Stimulated activated CD8-positive, alpha-beta memory T cell treated with anti-CD3 and anti-CD28 coated beads, Interleukin-15, amount 100 ng/mL, for 24 hours (primary cell): ENCODE results near the gene NXN.
A peak's percentile ranks its signal among the peaks of the same experiment; 100 is the strongest.
"Not testable (repeated sequence)": the region's sequence is repeated elsewhere in the genome, so short reads cannot be mapped to it uniquely, and the experiment has no call there.

ENCODE experiments used
- DNase-seq: peaks from one replicate; pipeline ENCODE4 v3.0.0-alpha.2; 2020; ENCODE audit warnings: low read depth

Gene NXN

DNA sequence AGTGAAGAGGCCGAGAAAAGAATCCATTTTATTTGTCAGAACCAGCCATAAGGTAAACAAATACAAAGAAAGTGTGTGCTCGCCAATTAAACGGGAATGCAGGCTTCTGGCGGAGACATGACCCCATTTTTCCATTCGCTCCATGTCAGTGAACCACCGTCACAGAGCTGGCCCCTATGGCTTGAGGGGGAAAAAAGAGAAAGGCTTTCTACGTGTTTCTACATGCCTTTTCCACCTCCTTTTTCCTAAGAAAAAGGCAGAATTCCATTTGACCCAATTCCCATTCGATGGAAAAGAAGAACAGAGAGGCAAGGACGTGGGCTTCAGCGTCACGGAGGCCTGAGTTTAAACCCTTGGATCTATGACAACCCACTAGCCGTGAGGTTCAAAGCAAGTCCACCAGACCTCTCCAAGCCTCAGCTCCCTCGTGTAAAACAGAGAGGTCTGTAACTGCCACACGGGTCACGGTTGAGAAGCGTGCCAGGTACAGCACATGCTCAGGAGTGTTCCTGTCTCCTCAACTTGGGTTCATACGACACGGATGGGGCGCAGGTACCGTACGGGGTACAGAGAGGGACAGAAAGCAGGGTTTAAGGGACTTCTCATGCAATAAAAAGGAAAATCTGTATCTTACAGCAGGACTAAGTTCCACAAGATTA is 91.9 kb downstream of the NXN start:
- DNase-seq = no peak

DNA sequence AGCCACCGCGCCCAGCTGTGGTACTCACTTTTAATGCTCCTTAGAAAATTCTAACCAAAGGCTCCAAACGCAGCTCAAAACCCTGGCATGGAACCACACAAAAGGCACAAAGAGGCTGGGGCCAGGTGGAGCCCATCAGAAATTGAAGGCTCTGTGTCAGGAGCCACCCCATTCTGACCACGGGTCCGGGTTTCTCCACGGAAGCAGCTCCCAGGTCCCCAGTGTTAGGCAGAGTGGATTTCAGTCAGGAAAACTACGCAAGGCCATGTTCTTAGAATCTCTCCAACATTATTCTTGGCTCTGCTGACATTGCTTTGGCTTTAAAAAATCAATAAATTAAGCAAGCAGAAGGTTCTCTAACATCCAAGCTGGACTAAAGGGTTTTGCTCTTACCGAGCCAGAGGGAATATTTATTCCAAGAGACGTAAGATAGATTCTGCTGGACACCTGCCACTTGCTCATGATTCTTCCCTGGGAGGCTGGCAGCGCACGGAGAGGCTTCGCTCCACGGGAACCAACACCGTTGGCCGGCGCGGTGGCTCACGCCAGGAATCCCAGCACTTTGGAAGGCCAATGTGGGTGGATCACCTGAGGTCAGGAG is 93.5 kb downstream of the NXN start:
- no peak for DNase-seq

DNA sequence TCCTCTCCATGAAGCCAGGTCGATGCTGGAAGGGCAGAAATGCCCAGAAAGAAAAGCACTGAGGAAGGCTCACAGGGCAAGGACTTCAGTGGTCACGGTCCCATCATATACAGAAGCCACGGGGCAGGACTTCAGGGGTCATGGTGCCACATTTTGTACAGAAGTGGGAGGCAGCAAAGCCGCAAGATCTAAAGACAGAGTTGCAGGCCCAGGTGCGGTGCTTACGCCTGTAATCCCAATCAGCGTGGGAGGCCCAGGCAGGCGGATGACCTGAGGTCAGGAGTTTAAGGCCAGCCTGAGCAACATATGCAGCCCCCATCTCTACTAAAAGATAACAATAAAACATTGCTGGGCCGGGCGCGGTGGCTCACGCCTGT is 96.0 kb downstream of the NXN start:
- DNase-seq = no peak

DNA sequence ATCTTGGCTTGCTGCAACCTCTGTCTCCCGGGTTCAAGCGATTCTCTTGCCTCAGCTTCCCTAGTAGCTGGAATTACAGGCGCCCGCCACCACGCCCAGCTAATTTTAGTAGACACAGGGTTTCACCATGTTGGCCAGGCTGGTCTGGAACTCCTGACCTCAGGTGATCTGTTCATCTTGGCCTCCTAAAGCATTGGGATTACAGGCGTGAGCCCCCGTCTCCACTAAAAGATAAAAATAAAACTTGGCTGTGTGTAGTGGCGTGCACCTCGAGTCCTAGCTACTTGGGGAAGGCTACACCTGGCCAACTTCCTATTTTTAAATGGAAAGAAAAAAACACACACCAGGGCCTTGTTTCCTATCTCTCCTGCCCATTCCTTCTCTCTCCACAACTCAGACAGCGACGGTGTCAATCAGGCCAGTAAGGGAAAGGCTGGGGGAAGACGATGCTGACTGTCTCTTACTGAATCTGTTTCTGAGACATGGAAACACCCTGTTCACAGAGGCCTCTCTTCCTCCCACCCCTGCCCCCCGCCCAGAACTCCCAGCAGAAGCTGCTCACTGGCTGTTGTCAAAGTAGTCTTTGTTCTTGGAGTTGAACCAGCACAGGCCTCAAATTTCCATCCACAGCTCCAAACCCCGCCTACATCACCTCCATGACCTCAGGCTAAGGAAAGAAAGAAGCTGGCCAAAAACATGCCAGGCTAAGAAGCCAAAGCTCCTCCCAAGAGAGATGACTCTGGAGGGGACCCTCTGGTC is 96.6 kb downstream of the NXN start:
- no peak for DNase-seq

DNA sequence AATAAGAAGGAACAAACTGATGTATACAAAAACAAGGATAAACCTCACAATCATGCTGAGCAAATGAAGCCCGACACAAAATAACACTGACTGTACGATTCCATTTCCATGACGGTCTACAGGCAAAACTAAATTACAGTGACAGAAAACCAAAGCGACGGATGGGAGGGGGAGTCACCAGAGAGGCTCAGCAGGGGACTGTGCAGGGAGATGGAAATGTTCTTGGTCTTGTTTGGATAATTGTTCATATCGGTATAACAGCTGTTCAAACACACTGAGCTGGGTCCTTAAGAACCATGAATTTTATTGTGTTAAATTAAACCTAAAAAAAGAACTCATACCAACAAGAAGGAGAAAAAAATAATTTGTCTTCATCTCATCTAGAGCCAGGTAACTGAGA is 97.8 kb downstream of the NXN start:
- no peak for DNase-seq

DNA sequence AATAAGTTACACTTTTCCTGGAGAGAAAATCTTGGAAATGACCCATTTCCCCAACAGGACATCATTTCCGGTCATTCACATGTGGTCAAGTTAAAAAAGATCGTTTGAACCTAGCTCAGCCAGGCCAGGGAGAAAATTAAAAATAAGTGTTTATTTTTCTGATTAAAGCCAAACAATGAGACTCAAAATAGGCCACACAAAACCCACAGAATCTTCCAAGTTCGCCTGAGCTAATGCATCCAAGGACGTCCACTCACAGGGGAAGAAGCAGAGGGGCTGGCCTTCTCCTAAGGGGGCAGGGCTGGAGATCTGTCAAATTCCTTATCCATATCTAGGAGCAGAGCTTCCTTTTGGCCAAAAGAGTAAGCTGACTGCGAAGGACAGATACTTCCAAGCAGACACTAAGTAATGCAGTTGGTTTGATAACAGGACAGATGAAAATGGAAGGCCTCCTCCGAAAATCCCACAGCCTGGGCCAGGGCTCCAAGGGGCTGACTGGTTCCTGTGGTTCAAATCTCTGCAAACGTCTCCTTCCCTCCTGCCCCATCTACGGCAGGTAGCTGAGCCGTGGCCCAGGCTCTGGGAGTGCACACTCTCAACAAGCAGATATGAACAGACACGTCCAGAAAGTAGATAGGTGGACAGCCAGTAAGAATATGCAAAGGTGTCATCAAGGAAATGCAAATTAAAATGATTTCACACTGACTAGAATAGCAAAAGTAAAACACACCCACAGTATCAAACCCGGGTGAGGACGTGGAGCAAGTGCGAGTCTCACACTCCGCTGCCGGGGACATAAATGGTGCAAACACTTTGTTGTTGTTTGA is 98.9 kb downstream of the NXN start:
- DNase-seq = no peak

DNA sequence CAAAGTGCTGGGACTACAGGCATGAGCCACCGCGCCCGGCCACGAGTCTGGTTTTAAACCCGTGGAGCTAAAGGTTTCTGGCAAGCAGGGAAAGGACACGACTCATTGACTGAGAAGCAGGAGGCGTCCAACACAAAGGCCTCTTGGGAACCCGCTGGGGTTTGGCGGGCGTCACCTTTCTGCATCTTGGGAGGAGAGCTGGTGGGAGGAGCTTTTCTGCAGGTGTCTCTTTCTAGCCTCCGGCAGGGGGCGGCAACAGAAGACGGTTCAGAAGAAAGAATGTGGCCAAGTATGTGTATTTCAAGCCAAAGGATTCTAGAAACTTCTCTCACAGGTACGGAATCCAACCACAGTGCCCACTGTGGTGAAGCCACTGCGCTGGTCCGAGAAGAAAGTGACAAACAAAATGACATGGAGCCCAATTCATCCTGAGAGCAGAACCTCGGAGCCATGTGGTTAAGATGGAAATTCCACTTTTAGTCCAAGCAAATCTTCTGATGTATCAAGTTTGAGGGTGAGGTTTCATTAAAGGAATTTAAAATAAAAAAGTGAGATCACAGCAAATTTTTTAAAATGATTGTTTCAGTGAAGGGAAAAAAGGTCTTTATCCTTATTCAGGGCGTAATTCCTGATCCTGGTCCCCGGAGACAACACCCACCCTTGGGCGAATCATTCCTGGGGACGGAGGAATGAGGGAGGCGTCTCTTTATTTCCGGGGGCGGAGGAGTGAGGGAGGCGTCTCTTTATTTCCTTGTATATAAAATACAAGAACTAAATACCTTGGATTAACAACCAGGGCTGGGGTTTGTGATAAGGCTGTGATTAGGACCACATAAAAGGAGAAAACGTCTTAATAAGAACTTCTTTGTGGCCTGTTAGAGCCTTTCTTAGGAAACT is 99.8 kb downstream of the NXN start:
- DNase-seq = peak; percentile 2

DNA sequence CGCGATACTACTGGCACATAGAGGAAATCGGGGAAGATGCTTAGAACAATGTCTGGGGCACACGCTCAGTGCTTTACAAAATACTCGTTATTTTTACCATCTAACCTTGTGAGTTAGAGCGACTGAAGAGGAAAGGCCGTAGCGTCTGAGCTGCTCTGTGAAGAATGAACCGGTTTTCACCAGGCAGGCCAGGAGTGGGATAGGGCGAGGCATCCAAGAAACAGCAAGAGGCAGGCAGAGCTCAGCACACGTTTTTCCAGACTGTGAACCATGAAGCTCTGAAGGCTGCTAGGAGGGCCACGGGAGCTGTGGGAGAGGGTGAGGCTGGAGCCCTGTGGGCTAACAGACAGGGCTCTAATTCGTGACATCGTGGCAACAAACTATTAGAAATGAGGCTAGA is 101.9 kb downstream of the NXN start:
- DNase-seq = no peak

DNA sequence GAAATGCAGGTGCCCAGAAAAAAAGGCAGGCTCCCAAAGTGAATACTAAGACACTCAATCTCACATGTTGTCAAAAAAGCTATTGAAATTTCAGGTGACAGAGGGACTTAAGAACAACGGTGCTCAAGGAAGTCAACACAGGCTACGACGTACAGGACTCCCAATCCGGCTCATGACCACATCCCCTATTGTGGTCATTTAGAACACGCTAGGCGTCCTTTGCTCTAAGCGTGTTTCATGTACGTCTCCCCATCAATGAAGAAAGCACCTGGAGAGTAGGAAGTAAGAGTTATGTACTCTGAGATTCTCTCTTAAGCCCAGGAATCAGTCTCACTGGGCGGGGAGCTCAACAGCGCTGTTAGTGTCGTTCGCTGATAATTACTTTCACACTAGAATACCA is 103.3 kb downstream of the NXN start:
- DNase-seq = no peak

DNA sequence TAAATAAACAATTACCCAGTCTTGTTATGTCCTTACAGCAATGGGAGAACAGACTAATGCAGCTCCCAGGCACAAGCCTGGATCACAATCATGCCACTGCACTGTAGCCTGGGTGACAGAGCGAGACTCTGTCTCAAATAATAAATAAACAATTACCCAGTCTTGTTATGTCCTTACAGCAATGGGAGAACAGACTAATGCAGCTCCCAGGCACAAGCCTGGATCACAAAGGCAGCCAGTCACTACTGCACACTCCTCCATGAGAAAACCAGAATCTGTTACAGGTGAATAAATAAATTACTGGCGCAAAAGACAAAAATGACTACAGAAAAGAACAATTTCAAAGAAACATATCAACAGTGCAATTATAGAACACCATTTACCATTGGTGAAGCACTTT is 105.0 kb downstream of the NXN start:
- DNase-seq = not testable (repeated sequence)

DNA sequence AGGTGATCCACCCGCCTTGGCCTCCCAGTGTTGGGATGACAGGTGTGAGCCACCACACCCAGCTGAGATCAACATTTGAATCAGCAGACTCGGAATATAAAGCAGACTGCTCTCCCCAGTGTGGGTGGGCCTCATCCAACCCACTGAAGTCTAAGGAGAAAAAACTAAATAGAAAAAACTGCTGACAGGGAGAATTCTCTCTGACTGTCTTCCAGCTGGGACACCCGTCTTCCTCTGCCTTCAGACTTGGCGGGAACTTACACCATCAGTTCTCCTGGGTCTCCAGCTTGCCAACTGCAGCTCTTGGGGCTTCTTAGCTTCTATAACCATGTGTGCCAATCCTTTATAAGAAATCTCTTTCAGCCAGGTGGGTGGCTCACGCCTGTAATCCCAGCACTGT is 106.7 kb downstream of the NXN start:
- no peak for DNase-seq

DNA sequence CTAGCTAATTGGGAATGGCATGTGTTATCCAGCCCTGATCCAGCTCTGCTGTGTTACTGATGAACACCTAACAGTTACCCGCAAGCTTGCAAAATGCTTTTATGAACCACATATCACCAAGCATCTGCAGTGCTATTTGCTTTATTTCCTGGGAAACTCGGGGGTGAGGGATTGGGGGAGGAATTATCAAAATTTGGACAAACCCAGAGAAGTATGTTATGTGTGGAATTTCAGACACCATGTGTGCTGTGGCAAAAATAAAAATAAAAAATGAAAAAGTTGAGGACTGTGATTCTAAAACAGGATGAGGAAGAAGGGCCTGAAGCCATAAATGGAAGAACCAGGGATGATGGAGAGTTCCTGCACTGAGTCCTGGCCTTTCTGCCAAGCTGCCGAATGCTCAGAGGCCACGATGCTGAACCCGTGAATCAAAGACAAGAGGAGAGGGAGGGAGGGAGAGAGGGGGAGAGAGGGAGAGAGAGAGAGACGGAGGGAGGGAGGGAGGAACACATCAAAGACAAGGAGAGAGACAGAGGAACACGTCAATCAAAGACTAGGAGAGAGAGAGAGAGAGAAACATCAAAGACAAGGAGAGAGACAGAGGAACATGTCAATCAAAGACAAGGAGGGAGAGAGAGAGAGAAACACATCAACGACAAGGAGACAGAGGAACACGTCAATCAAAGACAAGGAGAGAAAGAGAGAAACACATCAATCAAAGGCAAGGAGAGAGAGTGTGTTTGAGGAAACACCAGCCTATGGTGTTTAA is 107.6 kb downstream of the NXN start:
- no peak for DNase-seq

DNA sequence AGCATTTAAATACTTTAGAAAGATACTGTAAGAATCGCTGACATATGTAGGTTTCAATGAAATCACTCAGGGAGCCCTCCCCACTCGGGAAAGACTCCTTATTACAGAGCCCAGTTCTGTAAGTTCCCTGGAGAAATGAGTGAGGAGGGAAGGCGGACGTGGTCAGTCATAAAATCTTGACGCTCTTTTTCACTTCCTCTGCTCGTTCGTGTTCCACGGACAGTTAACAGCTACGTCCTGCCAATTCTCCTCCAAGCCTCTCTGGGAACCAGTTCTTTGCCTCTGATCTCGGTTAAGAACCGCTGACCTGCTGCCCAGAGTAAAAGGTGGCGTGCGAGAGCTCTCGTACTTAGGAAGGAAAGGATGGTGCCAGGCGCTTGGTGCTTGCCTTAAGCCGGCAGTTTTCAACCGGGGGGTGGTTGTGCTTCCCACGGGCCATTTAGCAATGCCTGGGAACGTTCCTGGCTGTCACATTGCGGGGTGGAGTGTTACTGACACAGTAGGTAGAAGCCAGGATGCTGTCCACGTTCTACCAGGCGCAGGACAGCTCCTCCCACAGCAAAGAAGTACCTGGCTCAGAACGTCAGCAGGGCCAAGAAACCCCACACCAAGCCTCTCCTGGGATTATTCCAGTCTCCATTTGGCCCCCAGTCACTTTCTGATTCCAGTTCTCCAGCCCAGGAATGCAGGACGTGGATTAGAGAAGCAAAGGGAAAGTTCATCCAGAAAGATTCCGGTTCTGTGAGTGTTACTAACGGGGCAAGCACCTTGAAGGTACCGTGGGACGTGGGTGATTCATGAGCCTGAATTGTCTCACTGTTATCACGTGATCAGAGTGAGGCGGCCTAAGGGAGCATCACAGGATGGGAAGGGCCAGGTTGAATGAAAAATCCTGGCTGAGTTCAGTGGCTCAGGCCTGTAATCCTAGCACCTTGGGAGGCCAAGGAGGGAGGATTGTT is 109.7 kb downstream of the NXN start:
- no peak for DNase-seq

DNA sequence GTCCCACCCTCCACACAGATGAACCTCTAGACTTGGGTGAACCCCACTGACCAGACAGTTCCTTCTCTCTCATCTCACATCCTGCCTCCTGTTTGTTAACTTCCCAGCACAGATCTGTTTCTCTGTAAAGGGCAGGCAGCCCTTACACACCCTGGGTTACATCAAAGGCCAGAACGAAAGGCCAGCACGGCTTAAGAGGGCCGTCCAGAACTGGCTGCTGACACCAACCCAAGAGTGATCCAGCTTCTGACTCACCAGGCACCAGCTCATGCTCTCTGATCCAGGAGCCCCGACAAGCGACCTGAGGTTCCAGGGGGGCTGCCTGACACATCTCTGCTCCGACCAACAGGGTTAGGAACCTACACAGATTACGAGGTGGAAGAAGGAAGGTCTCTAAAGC is 110.5 kb downstream of the NXN start:
- DNase-seq = no peak

DNA sequence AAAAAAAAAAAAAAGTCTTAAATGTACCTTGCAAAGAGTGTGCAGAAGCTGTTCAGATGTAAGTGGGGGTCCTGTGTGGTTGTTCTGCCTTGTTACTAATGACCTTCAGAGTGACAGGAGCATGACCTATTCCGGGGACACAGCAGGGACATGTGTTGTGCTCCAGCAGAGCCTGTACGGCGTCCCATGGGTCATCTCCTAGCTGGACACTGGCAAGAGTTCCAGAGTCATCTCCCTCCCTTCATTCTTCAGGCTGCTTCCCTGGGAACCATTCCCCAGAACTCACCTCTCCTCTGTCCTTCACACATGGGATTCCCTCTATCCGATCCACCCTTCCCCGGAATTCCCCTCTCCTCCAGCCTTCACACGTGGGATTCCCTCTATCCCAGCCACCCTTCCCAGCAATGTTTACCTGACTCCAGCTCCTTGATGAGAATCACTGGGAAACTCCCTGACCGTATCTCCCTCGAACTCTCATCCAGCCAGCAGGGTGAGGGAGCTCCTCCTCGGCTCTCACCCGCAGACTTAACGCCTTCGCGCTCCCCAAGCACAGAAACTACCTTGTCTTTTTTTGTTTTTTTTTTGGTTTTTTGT is 111.6 kb downstream of the NXN start:
- DNase-seq = no peak

DNA sequence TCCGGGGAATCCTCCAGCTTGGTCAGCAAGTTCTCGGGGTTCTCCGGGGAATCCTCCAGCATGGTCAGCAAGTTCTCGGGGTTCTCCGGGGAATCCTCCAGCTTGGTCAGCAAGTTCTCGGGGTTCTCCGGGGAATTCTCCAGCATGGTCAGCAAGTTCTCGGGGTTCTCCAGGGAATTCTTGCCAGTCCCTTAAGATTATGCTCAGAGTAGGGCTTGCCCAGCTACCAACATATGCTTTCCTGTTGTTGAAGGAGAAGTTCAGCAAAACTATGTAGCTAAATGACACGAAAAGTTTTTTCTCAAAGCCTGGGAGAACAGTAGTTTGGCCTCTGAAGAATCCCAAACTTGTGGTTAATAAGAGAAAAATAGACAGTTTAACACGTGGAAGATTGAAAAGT is 112.3 kb downstream of the NXN start:
- DNase-seq = not testable (repeated sequence)

DNA sequence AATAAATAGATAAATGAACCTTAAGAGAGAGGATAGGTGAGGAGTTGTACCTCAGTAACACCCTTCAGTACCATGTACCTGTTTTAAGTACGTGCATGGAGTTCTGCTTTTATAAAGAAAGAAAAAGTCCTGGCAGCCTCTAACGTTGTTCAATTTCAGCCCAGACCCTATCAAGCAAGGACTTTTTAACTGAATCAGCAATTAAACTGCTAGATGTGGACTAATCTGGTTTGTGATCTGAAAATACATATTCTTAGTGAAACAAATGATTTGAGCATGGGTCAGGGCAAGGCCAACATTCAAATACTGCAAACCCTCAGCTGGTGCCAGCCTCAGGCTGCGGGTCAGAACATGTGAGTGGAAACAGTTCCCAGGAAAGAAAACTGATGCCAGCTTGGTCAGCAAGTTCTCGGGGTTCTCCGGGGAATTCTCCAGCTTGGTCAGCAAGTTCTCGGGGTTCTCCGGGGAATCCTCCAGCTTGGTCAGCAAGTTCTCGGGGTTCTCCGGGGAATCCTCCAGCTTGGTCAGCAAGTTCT is 112.9 kb downstream of the NXN start:
- no peak for DNase-seq

DNA sequence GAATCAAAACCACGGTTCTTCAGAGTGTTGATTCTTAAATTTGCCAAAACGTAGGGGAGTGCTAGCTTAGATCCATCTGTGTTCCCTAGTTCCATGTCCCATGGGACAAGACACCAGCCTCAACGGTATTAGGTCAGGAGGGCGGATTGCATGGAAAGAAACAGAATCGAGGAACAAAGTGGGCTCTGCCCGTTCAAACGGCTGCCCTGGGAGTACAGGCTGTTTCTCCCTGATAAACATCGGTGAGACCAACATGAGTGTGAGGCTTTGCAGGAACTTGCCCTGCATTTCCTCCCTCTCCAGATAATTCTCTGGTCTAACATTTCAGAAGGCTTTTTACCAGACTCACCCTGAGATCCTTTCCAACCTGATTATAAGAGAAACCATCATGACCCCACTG is 115.3 kb downstream of the NXN start:
- no peak for DNase-seq

DNA sequence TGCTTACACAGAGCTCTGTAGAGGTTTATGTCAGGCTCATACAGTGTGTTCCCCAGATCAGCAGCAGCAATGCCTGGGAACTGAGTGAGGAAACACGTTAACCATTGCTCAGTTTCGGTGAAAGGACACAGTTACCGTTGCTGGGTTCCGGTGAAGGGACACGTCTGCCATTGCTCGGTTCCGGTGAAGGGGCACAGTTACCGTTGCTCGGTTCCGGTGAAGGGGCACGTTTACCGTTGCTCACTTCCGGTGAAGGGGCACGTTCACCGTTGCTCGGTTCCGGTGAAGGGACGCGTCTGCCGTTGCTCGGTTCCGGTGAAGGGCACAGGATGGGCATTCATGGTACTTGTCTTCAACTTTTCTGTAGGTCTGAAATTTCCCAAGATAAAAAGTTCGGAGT is 115.7 kb downstream of the NXN start:
- no peak for DNase-seq
